GM23248 (cell line): ENCODE results near the gene SEL1L.

Experiments used
- EZH2 ChIP-seq: fragments of 200-600 bp; sonication (generic); IDR thresholded peaks from 2 replicates; pipeline ENCODE4 v1.6.1; 2018; ENCODE audit warnings: antibody characterized with exemption, mild to moderate bottlenecking; ENCODE audit not compliant: insufficient read depth, poor library complexity, severe bottlenecking
- EZH2phosphoT487 ChIP-seq: fragments of 200-600 bp; sonication (generic); IDR thresholded peaks from 2 replicates; pipeline ENCODE4 v1.6.1; 2018; ENCODE audit warnings: antibody characterized with exemption, moderate library complexity, mild to moderate bottlenecking, low read depth; ENCODE audit not compliant: insufficient read depth

DNA sequence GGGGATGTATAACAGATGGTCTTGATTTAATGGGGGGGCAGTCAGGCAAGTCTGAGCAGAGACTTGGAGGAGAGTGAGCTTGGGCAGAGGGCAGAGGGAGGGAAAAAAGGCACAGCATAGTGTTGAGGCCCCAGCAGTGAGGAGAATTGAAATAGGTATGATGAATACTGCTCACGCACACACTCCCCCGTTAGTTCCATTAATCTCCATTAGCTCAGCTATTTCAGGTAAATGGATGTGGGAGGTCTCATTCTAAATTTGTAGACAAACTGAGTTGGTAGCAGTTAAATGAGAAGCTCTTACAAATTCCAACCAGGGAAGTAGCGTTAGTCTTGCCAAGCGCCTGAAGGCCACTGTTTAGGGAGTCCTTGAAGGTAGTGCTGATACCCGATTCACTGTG, 66.8 kb downstream of the SEL1L start:
- TF ChIP-seq EZH2 (no peak), EZH2phosphoT487 (no peak)
